Bronchial smooth muscle cell (primary cell): ENCODE measurements around the gene CORO2B. TPM values are rescaled to one million over a fixed set of nuclear protein-coding genes. Genes with fewer than 3 reads are reported as not detected.

Experiments
- total RNA-seq: library from RNA; depleted of rRNA; stranded (reverse); fragments of >200 nt; gene quantifications from 2 replicates; pipeline ENCODE4 v1.2.1, GENCODE V29; 2014

Gene CORO2B, protein sequence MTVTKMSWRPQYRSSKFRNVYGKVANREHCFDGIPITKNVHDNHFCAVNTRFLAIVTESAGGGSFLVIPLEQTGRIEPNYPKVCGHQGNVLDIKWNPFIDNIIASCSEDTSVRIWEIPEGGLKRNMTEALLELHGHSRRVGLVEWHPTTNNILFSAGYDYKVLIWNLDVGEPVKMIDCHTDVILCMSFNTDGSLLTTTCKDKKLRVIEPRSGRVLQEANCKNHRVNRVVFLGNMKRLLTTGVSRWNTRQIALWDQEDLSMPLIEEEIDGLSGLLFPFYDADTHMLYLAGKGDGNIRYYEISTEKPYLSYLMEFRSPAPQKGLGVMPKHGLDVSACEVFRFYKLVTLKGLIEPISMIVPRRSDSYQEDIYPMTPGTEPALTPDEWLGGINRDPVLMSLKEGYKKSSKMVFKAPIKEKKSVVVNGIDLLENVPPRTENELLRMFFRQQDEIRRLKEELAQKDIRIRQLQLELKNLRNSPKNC
- total RNA-seq = 10.1 and 24.6 TPM in 2 replicates

DNA sequence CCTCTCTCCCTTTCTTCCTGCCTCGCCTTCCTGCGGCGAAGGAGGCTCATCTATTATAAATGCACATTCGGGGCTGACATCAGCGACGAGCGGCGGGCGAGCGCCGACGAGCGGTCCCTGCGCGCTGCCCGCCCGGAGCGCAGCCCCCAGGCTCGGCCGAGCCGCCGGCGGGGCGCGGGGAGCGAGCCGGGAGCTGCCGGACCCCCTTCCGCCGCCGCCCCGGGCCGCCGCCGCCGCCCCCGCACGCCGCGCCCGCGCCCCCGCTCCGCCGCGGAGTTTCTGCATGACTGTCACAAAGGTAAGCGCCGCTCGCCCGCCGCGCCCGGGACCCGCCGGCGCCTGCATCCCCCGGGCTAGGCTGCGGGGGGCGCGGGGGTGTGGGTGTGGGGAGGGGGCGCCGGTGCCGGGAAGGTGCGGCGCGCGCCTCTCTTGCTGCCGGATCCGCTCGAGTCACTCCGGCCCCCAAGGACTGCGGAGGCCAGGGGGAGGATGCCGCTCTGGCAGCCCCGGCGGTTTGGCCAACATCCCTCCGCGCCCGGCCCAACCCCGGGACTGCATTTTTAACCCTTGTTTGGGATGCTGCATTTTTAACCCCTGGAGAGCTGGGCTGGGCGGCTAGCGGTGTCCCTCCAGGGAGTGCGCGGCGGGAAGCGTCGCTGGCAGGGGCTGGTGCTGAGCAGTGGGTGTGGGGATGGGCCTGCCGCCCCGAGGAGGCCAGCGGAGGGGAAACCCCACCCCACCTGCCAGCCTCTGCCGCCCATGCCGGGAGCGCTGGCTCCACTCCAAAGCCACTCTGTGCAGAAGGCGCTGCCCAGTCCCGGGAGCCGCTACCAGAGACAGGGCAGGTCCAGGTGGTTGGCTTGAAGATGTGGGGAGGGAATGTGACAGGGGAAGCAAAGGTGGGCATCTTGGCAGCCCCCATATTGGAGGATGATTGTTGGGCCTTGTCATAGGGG lies at the start of gene CORO2B:
CORO2B (plus strand) TSS at position 14 of the 956 bp plus-strand sequence; CDS start at position 284, 270 bp downstream.

Other genes with a start within 250 kb of the CORO2B start
- 0.63 and 22.3 TPM in 2 replicates for gene ITGA11, start 146.8 kb upstream of the CORO2B start, total RNA-seq
- 40.2 and 43.1 TPM in 2 replicates for gene ANP32A, start 241.9 kb downstream of the CORO2B start, total RNA-seq